Tibial nerve (tissue), 4 donors: ENCODE data around the gene APOC1. TPM values are rescaled to one million over a fixed set of nuclear protein-coding genes. Genes with fewer than 3 reads are reported as not detected.

Experiments
- DNase-seq, 2 donors: peaks; one replicate each; pipeline ENCODE4 v3.0.0-alpha.2; 2019; ENCODE audit warnings: low spot score in 2 of 2
- H3K27ac ChIP-seq, 4 donors: fragments of 200-600 bp; sonication (generic) in 3 of 4; one replicate each; pipeline ENCODE4 v1.5.1; 2017 to 2019; ENCODE audit warnings: mild to moderate bottlenecking in 1 of 4
- H3K27me3 ChIP-seq, 2 donors: fragments of 200-600 bp; sonication (generic) in 1 of 2; one replicate each; pipeline versions ENCODE4 v1.5.1 to v1.6.0; 2017 to 2019
- H3K36me3 ChIP-seq, 3 donors: fragments of 200-600 bp; sonication (generic); one replicate each; pipeline ENCODE4 v1.5.1; 2018 to 2019
- H3K4me1 ChIP-seq, 4 donors: fragments of 200-600 bp; sonication (generic) in 3 of 4; one replicate each; pipeline ENCODE4 v1.5.1; 2017 to 2019
- H3K4me3 ChIP-seq, 4 donors: fragments of 200-600 bp; sonication (generic) in 3 of 4; one replicate each; pipeline ENCODE4 v1.5.1; 2017 to 2019; ENCODE audit warnings: mild to moderate bottlenecking in 1 of 4, moderate library complexity in 1 of 4
- H3K9me3 ChIP-seq, 4 donors: fragments of 200-600 bp; sonication (generic) in 3 of 4; one replicate each; pipeline ENCODE4 v1.5.1; 2017 to 2019
- CTCF ChIP-seq, 5 experiments: fragments of 200-600 bp in 3 of 5; fragments of 450-650 bp in 2 of 5; sonication (generic) in 3 of 5; IDR thresholded peaks; one replicate each; pipeline ENCODE4 v1.5.1; 2016 to 2019; ENCODE audit warnings: antibody characterized with exemption in 5 of 5, mild to moderate bottlenecking in 3 of 5, moderate library complexity in 2 of 5
- EP300 ChIP-seq, 2 donors: sonication (generic); formaldehyde crosslinking; IDR thresholded peaks; one replicate each; pipeline ENCODE4 v1.6.1; 2017; ENCODE audit warnings: antibody characterized with exemption in 2 of 2, mild to moderate bottlenecking in 1 of 2
- POLR2A ChIP-seq, 2 donors: fragments of 450-650 bp; IDR thresholded peaks; one replicate each; pipeline ENCODE4 v1.6.1; 2017; ENCODE audit warnings: antibody characterized with exemption in 2 of 2, mild to moderate bottlenecking in 2 of 2, moderate library complexity in 2 of 2
- WGBS, 2 donors: methylation state at CpG; one replicate each; pipeline ENCODE4 v1.1.5; 2018; 5-methylcytosine and 5-hydroxymethylcytosine counted together
- total RNA-seq, 4 donors: library from RNA; depleted of rRNA; stranded (reverse); fragments of >200 nt; gene quantifications; one replicate each; pipeline ENCODE4 v1.1.0, GENCODE V29; 2016

The APOC1 gene
- total RNA-seq, 4 donors from 2014 or later, result 17.2 to 213 (median 49.9) TPM

DNA sequence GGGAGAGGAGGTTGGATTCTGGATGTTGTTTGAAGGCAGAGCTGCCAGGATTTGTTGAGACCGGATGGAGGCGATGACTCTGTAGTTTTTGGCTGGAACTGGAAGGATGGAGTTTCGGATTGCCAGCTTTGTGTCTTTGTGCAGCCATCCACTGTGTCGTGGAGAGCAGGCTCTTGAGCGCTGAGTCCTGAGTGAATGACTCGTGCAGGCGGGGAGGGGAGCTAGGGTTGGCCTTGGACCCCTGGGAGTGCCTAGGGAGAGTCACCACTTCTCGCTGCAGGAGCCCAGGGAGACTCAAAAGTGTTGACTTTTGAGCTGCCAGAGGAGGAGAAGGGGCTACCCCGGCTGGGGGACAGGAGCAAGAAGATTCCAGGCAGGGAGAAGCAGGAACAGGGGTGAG lies 19.5 kb upstream of the APOC1 start:
- H3K27ac ChIP-seq, result no peak overlapping the region
- peaks cover 0 to 74% (median 14%) of the 10 kb centered on the region in 3 donors for H3K36me3 ChIP-seq
- no peaks in the 10 kb centered on the region for H3K27me3 ChIP-seq
- TF ChIP-seq EP300 (IDR thresholded peaks at IDR 0.05), result no peak
- TF ChIP-seq CTCF (IDR thresholded peaks at IDR 0.05), result no peak
- TF ChIP-seq POLR2A (IDR thresholded peaks at IDR 0.05), result no peak
- peaks cover 0 to 19% (median 14%) of the 10 kb centered on the region in 4 donors for H3K4me1 ChIP-seq
- H3K4me3 ChIP-seq, result no peak overlapping the region
- WGBS, 2 donors, result 82 to 83% methylated on average over 9 of the region's 9 CpGs
- H3K9me3 ChIP-seq, result no peaks in the 10 kb centered on the region
- no peak for DNase-seq

DNA sequence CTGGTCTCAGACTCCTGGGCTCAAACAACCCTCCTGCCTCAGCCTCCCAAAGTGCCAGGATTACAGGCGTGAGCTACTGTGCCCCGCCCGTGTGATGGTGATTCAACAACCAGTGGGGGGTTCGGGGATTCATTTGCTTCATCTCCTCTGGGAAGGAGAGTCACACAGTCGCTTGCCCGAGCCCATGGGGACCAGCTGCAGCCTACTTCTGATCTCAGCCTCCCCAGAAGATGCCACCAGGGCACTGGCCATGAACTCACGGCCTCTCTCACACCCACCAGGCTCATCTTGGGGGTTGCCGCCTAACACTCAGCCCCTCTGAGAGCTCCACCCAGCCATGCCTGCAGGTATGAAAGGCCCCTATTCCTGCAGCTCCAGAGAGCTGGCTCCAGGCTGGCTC lies 16.6 kb upstream of the APOC1 start:
- no peak for TF ChIP-seq POLR2A (IDR thresholded peaks at IDR 0.05)
- no peak for TF ChIP-seq EP300 (IDR thresholded peaks at IDR 0.05)
- TF ChIP-seq CTCF (IDR thresholded peaks at IDR 0.05), result no peak
- Histone ChIP-seq H3K36me3 (peaks cover 0 to 99% (median 20%) of the 10 kb centered on the region in 3 donors), H3K9me3 (no peaks in the 10 kb centered on the region), H3K4me3 (no peak overlapping the region), H3K27me3 (no peaks in the 10 kb centered on the region), H3K4me1 (peaks cover 0 to 4% (median under 1%) of the 10 kb centered on the region in 4 donors), H3K27ac (no peak overlapping the region)
- 87 to 89% methylated on average over 7 to 8 of the region's 8 CpGs for WGBS, 2 donors
- no peak for DNase-seq

- H3K9me3 ChIP-seq, result no peaks in the 10 kb centered on the region
- H3K27me3 ChIP-seq, result peaks cover 0 to 7% of the 10 kb centered on the region in 2 donors
- TF ChIP-seq EP300 (IDR thresholded peaks at IDR 0.05) (no peak), CTCF (IDR thresholded peaks at IDR 0.05) (no peak), POLR2A (IDR thresholded peaks at IDR 0.05) (no peak)
- WGBS, 2 donors, result 89 to 94% methylated on average over 13 to 19 of the region's 19 CpGs
- H3K4me1 ChIP-seq, result peaks cover 0 to 21% (median 4%) of the 10 kb centered on the region in 4 donors
- no peak overlapping the region for H3K4me3 ChIP-seq
- no peak for DNase-seq
- H3K36me3 ChIP-seq, result peaks cover 0 to 78% (median 7%) of the 10 kb centered on the region in 3 donors
- H3K27ac ChIP-seq, result no peak overlapping the region
Measured at GRCh38 chr19:44900328-44901244, 13.8 kb upstream of the APOC1 start.

DNA sequence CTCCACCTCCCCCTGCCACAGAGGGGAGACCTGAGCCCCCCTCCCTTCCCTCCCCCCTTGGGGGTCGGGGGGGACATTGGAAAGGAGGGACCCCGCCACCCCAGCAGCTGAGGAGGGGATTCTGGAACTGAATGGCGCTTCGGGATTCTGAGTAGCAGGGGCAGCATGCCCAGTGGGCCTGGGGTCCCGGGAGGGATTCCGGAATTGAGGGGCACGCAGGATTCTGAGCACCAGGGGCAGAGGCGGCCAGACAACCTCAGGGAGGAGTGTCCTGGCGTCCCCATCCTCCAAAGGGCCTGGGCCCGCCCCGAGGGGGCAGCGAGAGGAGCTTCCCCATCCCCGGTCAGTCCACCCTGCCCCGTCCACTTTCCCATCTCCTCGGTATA lies 11.2 kb upstream of the APOC1 start:
- peaks cover 0 to 24% of the 10 kb centered on the region in 2 donors for H3K27me3 ChIP-seq
- no peak for DNase-seq
- H3K27ac ChIP-seq, result no peak overlapping the region
- H3K4me1 ChIP-seq, result peaks cover 0 to 33% (median 8%) of the 10 kb centered on the region in 4 donors
- H3K9me3 ChIP-seq, result no peaks in the 10 kb centered on the region
- 61 to 71% methylated on average over 12 to 15 of the region's 15 CpGs for whole genome bisulfite sequencing, 2 donors
- TF ChIP-seq POLR2A (IDR thresholded peaks at IDR 0.05), result no peak
- TF ChIP-seq CTCF (IDR thresholded peaks at IDR 0.05), result no peak
- no peak for TF ChIP-seq EP300 (IDR thresholded peaks at IDR 0.05)
- peaks cover 0 to 52% (median 7%) of the 10 kb centered on the region in 3 donors for H3K36me3 ChIP-seq
- H3K4me3 ChIP-seq, result no peak overlapping the region
